ENCODE results near the gene SOX5.

Gene SOX5

DNA sequence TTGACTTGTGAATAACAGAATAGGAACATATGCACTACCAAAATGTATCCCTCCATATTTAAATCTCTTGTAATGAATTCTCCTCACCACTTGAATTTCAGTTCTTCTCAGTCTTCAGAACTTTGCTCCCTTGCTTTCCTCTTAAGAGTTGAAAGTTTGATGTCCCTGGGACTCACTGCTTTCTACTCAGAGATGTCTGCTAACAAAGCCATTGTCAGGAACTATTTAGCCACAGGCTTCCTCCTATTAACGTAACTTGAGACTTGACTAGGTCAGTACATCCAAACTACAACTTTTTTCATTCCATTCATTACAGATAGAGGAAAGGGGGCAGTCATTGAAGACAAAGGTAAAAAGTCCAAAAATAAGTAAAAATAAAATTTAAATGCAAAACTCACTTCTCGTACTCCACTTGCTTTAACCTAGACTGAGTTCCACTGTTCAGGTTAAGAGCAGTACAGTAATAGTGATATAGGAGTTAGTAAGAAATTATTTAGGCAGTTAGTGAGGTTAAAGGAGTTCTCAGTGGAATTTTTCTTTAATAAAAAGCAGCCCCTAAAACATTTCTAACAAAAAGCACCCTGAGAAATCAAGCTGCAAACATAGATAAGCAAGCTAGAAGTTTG lies 364.2 kb downstream of the SOX5 start:
- no peak for DNase-seq

- no peak for DNase-seq
These were observed 367.6 kb downstream of the SOX5 start for GRCh38 chr12:23581913-23582312.

DNA sequence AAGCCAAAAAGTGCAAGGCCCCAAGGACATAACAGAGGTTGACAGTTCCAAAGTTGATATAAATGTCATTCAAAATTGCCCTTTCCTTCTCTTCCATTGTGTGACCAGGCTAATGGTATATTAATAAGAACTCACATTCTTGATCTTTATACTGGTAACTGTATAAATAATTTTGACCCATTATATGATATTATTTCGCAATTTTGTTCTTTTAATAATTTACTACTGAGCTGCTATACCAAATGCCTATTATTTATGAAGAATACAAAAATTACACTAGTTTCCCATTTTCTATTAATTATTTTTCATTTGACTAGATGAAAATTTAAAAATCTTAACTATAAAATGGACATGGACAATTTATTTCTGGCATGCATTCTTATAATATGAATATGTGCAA lies 370.2 kb downstream of the SOX5 start:
- DNase-seq = no peak

- no peak for DNase-seq
These were observed 373.1 kb downstream of the SOX5 start for GRCh38 chr12:23576372-23576771.

DNA sequence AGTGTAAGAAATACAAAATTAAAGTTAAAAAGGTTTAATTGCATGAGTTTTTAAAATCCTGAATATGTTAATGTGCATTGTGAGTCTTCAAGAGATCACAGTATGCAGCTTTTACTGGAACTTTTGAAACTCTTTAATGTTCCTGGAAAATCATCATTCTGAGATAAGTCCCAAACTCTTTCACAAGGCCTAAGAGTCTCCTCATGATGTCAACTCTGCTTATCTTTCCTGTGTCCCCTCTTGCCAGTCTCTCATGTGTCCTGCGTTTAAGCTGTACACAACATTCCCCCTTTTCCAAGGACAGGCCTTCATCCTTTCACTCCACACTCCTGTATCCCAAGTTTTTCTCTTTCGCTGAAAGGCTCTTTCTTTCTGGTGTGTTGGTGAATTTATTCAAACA lies 380.1 kb downstream of the SOX5 start:
- no peak for DNase-seq

GRCh38 chr12:23566133-23566532 lies 383.3 kb downstream of the SOX5 start:
- DNase-seq = no peak

- DNase-seq = no peak
These were observed 384.9 kb downstream of the SOX5 start for GRCh38 chr12:23564451-23565152.

DNA sequence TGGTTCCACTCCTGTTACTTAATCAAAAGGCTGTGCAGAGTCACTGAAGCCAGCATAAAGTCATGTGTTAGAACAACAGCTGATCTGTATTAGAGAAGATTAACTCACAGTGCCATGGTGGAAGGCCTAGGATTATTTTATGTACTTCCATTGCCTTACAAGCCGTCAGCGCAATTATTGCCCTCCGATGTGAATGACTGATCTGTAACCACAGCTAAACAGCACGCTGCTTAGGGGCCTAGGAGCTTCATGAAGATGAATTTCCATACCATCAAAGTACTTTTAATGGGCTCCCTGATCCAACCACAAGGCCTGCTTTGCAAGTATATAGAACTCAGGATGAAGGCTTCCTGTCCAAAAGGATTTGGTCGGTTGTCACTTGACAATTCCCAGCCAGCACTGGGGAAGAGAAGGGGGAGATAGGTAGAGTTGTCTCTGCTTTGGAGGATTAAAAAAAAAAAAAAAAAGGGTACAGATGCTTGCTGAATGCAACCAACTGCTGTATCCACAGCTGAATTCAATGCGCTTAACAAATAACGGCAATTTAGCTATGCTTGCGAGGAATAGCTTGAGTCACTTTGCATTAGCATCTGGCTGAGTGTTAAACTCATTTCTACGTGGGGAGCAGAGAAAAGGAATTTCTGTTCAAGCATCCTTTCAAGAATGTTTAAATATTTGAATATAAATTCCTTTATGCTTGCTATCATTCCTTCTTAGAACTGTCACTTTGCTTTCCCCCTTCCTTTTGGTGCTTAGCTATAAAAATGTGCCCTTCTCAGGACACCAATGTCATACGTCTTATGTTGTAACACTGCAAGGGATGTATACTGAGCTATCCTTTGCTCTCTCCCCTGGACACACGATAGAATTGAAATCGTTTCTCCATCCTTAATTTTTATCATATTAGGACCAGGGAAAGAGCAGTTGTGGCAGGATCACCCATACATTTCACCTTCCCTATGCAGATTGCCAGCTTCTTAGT lies 387.8 kb downstream of the SOX5 start:
- DNase-seq = no peak

DNA sequence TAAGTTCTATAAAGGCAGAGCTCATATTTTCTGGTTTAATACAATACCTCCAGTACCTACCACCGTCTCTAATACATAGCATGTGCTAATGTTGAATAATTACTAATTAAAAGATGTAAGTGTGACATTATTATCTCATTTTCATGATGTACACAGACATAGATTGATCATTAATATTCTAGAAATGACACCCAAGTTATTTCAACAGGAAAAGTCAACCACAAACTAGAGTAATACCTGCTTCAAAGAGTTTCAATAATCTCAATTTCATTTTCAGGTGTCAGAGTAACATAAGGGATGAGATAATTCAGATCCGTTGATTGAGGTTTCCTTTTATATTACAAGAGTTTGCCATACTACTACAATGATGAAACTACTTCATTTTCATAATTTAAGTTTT lies 388.9 kb downstream of the SOX5 start:
- DNase-seq = no peak

DNA sequence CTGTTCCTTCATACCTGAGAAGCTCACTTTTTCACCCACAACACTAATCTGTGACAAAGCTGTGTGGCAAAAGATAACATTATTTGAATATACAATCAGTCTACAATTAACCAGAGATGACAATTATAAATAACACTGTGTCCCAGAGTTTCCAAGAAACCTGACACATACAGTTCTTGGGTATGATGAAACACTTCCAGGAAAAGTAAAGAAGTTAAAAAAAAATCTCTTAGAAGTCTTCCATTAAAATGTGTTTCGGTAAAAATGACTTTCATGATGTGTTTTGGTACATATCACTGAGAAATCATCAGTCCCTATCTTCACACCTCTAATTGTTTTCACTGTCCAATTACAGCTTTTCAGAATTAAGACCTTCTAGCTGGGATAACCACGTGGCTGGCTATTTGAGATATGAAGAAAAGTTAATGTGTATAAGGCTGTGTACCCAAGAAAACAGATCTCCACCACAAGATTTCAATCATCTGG lies 390.2 kb downstream of the SOX5 start:
- no peak for DNase-seq

DNA sequence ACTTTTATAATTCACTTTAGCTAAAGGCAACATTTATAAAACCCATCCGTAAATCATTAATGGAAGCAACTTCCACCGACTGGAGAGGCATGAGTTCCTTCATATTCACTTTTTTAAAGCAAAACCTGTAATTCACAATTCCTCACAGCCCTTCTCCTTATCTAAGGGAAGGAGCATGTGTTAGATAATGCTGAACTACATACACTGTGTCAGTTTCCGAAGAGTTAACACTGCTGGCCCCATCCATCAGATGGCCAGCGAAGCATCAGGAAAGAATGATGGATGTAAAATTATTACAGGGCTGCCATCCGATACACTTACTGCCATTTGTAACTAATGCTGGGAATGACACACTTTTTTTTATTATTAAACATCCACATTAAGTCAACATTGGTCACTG lies 392.8 kb downstream of the SOX5 start:
- no peak for DNase-seq

GRCh38 chr12:23555825-23556207 lies 393.7 kb downstream of the SOX5 start:
- DNase-seq = no peak

GRCh38 chr12:23555180-23555824 lies 394.2 kb downstream of the SOX5 start:
- no peak for DNase-seq

GRCh38 chr12:23552417-23552816 lies 397.1 kb downstream of the SOX5 start:
- no peak for DNase-seq

DNA sequence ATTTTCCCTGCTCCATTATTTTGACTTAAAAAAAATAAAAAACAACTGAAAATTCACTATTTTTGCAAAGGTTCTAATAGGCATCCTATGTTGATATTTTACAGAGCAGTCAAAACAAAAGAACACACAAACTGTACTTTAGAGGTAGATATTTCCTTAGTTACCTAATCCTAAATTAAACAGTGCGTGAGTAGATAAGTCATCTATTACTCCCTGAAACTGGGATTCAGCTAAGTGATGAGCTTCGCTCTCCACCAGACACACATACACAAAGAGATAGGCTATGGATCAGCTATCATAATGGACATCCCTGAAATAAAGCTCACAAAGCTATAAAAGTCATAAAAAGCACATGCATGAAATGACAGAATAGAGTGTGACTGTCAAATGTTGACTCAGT lies 398.7 kb downstream of the SOX5 start:
- DNase-seq = no peak

DNA sequence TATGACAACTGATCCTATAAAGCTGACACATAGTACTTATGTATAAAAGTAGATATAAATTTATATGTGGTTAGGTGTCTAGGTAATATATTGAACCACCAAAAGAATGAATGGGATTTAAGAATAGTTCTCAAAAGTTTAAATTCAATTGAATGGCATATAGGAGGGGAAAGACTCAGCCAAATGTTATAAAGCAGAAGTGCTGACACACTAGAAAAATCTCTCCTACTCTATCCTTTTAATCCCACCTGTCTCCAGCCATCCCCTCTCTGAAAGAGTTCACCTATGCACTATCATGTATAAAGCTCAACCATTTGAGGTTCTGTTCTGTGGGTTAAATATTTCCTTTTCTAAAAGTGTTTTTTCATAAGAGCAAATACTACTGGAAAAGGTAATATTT lies 400.7 kb downstream of the SOX5 start:
- no peak for DNase-seq

DNA sequence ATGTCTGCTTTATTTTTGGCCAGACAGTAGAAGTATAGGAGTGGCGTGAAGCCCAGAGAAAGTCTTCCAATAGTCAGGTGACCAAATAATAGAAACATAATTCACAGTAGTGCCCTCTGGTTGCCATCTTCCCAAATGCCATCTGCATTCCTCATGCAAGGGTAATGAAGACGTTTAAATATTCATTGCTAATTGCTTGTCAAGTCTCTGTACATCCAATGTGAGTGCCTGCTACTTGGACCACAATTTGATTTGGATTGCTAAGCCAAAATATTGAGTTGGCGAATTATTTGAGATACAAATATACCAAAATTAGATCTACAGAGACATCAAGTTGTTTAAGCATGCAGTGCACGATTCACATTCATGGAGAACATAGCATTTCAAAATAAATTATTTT lies 402.7 kb downstream of the SOX5 start:
- DNase-seq = no peak

- no peak for DNase-seq
These were observed 405.7 kb downstream of the SOX5 start for GRCh38 chr12:23543767-23544166.

- DNase-seq = no peak
These were observed 407.3 kb downstream of the SOX5 start for GRCh38 chr12:23542187-23542586.

GRCh38 chr12:23540572-23540971 lies 408.9 kb downstream of the SOX5 start:
- DNase-seq = no peak

DNA sequence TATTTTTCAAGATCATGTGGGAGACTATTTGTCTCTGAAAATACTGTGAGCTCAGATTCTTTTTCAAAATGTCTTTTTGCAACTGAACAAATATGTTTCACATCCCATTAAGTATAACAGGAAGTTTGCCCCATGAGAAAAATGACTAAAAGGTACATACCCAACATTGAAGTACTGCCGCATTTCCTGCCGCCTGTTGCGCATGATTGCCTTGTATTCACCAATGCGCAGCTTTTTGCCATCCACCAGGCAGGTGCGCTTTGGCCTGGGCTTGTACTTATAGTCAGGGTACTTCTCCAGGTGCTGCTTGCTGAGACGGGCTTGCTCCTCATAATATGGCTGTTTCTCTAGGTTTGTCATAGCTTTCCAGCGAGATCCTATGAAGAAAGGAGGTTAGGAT lies 413.2 kb downstream of the SOX5 start:
- DNase-seq = no peak

- no peak for DNase-seq
These were observed 414.0 kb downstream of the SOX5 start for GRCh38 chr12:23535441-23535840.

DNA sequence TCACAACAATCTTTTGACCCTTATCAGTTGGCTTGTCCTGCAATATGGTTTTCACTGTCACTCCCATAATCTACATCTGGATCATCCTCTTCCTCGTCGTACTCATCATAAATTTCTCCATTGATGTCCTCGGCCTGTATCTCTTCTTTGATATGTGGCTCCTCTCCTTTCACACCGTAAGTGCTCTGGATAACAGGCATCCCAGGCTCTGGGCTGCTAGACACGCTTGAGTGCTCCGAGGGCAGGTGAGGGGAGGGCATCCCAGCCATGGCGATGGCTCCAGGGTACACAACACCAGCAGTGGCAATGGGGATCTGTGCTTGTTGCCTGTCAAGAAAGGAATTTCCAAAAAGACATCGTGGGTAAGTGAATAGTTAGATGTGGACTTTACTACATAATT lies 415.3 kb downstream of the SOX5 start:
- DNase-seq = no peak

All from CD4-positive, alpha-beta T cell treated with Interleukin-12 subunit alpha and Interleukin-12 subunit beta, for 1 hour (primary cell).